C1 segment of cervical spinal cord (tissue), 14 donors: Measurements from ENCODE around the gene UCMA.

Experiments used
- DNase-seq, 14 donors: peaks; one replicate each; lab custom pipeline; 2025; lab: John Stamatoyannopoulos, UW

The UCMA gene

DNA sequence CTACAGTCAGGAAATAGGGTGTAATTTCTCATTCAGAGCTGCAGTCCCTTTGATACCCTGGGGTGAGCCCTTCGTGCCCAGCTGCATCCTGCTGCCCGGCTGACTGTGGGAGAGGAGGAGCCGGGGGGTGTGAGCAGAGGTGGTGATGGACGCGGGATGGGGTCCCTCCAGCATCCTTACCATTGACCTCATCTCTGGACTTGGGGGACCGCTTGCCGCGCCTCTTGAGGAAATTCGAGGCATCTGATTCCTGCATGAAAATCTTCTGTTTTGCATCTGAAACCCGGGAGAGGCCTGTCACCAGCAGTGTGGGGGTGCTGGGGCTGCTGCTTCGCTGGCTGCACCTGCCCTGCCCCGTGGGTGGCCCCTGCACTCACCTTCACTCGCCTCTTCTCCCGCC lies 816 bp downstream of the UCMA start:
- no peak for DNase-seq

DNA sequence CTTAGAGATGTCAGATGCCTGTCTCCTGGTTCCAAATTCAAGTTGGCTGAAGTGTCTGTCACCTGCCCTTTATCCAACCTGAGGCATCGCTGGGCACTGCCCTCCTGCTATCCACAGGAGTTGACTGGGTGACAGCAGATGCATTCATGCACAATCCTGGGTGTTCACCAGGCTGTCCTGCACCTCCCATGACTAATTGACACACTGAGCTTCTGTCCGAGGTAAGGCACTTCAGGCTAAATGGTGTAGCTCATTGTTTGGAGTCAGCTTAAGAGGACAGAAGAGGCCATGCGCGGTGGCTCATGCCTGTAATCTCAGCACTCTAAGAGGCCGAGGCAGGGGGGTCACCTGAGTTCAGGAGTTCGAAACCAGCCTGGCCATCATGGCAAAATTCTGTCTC lies 2.4 kb downstream of the UCMA start:
- DNase-seq, result no peak

DNA sequence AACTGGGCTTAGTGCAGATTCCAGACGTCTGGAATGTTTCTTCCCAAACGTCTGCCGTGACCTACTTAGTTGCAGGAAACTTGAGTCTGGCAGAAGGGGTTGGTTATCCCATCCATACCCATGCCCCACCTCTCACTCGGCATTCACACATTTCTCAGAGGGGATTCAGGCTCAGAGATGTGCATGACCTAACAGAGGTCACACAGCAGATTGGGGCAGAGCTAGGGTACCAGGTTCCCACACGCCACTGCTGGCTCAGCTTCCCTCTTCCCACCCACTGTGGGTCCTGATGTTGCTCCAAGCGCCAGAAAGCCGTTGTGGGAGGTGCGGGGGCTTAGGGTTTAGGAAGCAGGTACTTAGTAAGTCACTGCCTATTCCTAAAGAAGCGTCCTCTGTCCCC lies 3.0 kb downstream of the UCMA start:
- DNase-seq, result no peak

DNA sequence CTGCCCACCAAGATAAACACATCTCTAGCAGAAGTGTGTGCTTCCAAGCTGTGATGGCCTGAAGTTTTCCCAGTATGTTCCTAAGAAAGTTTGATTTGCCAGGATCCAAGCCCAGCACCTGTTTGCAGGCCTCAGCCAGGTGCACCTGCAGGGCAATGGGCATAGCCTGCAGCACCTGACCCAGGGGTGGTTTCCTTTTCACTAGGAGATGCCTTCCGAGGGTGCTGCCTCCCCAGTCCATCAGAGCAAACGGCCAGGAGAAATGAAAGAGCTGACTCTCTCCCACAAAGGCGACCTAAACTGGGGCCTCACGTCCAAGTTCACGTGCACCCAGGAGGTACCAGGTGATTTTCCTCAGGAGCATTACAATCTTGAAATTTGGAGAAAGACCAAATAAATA lies 7.1 kb downstream of the UCMA start:
- no peak for DNase-seq

DNA sequence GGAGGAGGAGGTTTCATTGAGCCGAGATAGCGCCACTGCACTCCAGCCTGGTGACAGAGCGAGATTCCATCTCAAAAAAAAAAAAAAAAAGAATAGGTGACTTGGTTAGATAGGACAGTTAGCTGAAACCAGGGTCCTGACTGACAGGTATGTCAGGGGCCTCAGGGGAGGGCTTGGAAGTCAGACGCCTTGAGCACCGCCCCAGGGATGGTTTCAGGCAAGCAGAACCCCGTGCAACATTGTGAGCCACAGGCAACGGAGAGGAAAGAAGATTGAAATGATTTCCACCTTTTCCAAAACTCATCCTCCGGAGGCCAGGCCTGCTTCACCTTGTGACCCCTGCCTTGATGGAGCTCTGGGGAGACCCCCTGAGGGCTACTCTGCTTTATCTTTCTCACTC lies 8.6 kb downstream of the UCMA start:
- DNase-seq, result no peak

DNA sequence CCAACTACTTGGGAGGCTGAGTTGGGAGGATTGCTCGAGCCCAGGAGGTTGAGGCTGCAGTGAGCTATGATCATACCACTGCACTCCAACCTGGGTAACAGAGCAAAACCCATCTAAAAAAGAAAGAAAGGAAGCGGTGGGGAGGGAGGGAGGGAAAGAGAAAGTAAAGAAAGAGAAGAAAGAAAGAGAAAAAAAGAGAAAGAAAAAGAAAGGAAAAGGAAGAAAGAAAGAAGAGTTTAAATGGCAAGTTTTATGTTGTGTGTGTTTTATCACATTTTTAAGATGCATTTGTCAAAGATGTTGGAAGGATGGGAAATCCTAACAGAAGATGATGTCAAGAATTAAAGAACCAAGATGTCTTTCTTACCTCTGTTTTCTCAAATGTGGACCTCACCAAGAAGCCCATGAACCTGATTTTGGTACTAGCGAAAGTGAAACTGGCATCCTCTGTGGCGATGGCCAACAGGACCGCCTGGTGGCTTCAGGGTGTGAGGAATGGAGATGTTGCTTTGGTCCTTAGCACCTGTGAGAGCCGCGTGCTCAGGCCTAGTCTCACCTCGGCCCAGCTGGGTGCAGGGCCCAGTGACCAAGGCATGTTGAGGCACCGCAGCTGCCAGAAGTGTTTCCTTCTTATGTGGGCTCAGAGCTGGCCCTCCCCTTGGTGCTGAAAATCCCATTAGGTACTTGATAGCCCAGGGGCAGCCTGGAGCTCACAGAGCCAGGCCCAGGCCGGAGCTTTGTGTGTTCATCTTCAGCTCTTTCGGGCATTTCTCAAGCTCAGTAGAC lies 9.8 kb downstream of the UCMA start:
- no peak for DNase-seq

DNA sequence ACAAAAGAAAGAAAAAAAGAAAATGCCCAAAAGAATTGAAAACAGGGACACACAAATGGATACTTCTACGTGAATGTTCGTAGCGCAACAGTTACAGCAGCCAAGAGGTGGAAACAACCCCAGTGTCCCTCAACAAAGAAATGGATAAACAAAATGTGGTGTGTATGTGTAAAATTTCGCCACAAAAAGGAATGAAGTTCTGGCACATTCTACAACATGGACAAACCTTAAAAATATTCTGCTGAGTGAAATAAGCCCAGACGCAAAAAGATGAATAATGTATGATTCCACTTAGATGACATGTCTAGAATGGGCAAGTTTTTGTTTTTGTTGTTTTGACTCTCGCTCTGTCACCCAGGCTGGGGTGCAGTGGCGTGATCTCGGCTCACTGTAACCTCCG lies 10.9 kb downstream of the UCMA start:
- DNase-seq, result no peak

DNA sequence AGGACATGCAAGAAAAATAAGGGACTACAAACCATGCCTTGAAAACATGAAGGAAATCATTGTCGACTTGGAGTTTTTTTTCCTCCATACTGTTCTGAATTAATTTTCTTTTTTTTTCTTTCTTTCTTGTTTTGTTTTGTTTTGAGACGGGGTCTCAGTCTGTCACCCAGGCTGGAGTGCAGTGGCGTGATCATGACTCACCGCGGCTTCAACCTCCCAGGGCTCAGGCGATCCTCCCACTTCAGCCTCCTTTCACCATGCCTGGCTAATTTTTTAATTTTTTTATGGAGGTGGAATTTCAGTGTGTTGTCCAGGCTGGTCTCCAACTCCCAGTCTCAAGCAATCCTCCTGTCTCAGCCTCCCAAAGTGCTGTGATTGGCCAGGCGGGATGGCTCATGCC lies 11.6 kb downstream of the UCMA start:
- DNase-seq, result no peak

DNA sequence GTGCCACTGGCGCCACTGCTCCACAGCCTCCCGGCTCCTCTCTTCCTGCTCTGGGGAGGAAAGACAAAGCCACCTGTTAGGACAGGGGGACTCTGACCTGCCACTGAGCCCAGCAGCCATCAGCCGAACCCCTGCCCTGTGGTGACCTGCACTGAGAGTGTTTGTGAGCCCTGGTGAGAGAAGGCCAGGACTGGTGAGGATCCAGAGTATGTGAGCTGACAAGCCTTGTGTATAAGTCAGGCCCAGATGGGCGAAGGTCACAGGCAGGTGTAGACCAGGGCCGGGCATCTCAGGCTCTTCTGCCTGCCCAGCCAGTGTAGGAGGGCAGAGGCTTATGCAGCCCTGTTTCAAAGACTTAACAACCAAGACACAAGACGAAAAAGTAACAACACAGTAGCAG lies 12.0 kb downstream of the UCMA start:
- DNase-seq, result no peak

DNA sequence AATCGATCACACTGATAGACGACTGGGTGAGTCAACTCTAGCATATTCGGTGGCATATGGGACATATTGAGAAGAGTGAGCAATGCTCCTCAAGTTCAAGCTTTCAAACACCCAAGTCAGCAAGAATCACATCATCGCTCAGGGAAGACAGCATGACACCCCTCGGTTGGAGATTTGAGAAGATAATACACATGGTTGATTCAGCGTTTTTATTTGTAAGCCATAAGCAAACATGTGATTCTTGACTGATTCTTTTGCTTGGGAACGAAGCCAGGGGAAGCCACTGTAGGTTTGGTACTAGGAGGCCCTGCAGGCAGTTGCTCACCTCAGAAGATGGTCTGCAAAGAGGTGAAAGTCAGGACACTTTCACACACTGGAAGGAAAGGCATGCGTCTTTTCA lies 12.6 kb downstream of the UCMA start:
- DNase-seq, result no peak

DNA sequence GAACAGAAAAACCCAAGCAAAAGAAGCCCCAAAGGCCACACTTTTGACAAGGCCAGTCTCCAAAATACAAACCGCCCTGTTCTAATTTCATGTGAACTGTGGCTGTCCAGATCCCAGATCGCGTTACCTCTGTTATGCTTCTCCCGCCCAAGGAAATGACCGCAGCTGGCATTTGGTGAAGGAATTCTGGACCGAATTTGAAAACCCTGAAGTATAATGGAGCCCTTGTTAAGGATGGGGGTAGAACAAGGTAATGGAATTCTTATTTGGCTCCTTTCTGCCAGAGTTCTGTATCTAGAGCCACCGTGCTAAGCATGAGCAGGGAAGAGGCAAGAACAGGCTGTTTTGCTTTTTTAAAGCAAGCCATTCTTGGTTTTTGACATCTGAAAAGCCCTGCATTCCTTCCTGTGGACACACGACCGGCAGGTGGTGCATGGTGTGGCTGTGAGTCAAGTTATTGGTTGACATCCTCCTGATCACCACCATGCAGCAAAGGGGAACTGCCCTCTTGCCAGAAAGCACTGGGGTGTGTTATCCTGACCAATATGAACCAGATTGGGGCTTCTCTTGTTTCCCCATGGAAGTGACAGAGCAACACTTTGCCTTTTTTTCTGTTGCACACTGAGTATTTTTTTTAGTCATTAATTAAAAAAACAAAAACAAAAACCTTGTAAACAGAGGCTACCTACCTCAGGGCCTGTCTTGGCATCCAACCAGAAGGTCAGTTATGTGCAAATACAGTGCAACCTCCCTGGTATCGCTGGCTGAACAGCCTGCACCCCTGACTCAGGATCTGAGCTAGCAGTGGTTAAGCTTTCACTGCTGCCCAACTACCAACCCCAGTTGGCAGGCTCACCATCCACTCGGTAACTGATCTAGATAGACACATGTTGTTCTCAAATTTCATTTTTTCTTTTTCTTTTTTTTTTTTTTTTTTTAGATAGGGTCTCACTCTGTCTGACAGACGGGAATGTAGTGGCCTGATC lies 14.2 kb downstream of the UCMA start:
- no peak for DNase-seq

DNA sequence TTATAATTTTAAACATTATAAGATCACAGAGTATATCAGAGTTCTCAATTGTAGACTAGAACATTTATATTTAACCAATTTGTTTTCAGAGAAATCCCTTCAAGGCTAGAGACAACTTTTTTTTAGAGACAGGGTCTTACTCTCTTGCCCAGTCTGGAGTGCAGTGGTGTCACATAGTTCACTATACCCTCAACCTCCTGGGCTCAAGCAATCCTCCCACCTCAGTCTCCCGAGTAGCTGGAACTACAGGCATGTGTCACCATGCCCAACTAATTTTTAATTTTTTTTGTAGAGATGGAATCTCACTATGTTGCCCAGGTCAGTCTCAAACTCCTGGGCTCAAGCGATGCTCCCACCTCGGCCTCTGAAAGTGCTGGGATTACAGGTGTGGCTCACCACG lies 15.3 kb downstream of the UCMA start:
- DNase-seq, result no peak

DNA sequence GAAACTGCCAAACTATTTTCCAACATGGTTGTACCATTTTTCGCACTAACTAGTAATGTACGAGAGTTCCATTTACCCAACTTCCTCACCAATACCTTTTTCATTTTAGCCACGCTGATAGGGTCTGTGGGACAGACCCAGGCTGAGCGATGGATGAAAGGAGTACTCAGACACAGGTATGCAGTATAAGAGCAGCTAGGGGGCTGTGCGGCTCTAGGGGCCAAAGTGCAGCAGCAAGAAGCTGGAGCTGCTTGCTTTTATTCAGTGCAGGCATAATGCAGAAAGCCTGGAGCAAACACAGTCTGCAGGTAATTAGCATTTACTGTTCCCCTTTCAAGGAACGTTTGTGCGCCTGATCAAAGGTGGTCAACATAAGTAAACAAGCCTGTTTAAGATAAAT lies 21.0 kb downstream of the UCMA start:
- no peak for DNase-seq

DNA sequence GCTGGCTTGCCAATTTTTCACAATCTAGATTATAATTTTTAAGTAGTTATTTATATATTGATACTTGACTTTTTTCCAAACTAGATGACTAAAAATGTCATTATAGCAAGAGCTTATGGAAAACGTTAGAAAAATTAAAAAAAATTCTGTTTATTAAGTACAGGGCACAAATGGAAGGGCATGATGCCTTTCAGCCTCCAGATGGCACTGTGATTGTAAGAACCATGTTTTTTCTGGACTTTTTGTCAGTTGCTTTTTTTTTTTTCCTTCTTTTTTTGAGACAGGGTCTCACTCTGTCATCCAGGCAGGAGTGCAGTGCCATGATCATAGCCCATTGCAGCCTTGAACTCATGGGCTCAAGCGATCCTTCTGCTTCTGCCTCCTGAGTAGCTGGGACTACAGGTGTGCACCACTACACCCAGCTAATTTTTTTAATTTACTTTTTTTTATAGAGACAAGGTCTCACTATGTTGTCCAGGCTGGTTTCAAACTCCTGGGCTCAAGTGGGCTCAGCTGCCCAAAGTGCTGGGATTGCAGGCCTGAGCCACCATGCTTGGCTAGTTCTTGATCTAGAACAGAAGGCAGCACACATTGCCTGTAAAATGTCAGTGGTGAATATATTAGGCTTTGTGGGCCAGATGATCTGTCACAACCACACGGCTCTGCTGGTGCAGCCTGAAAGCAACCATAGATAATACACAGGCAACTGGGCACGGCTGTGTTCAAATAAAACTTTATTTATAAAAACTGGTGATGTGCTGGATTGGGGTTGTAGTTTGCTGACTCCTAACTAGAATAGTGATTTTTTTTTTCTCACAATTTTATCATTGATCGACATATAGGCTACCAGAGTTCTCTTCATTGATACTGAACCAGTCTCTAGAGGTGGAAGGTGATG lies 27.4 kb downstream of the UCMA start:
- no peak for DNase-seq

DNA sequence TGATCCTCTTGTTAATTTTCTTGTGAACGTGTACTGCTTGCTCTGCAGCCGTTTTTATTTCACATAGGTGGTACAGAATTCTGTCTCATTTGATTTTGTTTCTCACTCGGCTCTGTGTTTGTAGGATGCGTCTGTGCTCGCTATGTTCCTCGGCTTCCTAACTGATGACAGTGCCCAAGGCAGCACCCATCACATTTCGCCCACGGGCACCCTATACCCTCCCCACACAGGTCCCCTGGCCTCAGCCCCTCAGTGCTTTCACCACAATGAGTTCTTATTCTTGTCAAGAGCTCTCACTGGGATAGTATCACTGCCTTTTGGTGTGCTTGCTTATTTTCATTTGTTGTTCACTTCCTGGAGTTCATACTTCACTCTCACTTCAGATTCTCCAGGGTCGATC lies 28.1 kb downstream of the UCMA start:
- DNase-seq, result no peak

DNA sequence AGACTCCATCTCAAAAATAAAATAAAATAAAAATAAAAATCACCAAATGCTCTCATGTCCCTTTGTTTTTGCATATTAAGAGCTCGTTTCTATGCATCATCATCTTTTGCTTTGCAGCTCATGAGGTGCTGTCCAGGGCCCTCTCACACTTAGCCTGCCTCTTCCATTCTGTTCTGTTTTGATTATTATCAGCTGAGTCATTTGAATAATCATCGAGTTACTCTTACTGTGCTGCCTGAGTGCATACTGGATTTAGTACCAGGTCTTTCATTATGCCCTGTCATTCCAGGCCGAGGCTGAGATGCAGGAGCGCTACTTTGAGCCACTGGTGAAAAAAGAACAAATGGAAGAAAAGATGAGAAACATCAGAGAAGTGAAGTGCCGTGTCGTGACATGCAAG lies 33.0 kb downstream of the UCMA start:
- DNase-seq, result no peak

DNA sequence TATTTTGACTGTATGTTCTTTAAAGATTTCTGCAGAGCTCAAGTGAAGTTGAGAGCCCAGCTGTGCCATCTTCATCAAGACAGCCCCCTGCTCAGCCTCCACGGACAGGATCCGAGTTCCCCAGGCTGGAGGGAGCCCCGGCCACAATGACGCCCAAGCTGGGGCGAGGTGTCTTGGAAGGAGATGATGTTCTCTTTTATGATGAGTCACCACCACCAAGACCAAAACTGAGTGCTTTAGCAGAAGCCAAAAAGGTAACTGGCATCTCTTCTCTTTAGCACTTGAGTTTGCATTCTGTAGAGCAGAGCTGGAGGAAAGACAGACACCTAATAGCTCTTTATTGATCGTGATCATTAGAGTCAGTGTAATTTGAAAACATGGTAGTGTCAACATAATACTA lies 39.2 kb downstream of the UCMA start:
- DNase-seq, result no peak

DNA sequence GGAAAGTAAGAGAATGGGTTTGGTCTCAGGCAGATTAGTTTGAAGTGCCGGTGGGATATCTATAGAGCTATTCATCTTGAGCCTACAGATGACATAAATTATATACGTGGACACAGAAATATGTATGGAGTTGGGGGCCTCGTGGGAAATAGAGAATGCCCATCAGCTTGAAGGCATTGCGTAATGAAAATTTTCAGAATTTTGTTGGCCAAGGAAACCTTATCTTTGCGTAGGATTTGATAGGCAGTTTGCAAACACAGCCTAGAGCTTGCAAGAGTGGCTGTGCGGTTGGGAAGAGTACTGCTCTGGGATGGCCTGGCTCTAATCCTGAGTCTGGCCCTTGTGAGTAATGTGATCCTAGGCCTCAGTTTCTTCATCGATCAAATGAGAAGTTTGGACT lies 40.5 kb downstream of the UCMA start:
- DNase-seq, result no peak

DNA sequence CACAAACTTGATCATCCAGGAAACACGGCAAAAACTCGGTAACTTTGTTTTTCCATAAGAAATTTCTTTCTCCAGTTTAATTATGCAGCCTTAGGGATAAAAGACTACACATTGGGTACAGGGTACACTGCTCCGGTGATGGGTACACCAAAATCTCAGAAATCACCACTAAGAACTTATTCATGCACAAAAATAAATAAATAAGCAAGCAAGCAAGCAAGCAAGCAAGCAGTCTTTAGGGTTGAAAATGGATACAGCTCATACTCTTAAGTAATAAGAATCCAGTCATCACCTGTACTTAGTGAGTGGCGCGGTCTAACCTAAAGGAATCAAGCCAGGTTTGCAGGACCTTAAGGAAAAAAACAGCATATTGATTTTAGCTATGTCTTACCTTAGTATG lies 42.8 kb downstream of the UCMA start:
- no peak for DNase-seq

DNA sequence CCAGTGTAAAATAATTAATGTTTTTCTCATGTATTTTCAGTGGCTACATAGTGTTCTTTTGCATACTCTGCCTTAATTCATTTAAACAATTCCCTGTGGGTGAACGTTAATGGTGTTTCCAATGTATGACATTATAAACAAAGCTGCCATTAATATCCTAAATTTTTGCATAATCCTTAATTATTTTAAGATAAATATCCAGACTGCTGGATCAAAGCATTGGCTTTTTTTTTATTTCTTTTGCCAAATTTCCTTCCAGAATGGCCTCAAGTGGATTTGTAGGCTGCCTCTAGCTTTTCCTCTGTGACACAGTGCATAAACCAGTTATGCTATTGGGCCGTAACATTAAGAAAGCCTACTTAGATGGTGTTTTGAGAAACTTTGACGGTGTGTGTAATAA lies 43.4 kb downstream of the UCMA start:
- DNase-seq, result no peak

DNA sequence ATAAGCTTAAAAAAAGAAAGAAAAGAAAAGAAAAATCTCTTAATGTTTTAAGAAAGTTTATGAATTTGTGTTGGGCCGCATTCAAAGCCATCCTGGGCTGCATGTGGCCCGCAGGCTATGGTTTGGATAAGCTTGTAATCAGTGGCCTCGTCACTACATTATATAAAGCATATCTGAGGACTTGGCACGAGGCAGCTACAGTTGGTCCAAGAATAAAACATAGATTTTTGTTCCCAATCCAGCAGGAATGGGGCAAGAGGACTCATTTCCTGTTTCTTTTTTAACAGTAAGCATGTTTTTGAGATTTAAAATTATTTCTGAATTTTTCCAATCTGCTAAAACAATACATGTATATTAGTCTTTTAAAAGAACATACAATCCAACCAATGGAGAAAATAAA lies 44.2 kb downstream of the UCMA start:
- DNase-seq, result no peak

DNA sequence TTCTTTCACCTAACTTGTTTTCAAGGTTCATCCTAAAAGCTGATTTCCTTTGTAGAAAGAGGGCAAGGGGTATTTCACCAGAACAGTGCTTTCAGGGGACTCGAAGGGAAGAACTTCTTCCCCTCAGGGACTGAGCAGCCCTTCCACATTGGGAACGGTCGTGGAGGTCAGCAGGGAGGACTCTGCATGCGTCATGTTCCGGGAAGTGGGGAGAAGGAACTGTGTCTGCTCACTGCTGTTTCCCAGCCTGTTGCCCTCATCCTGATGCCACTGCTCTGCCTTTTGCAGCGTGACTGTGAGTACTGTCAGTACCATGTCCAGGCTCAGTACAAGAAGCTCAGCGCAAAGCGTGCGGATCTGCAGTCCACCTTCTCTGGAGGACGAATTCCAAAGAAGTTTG lies 45.6 kb downstream of the UCMA start:
- DNase-seq, result no peak
